22Rv1 (cell line): Measurements from ENCODE around the gene MGAT3.

Experiments used
- CTCF ChIP-seq: fragments of 450-650 bp; IDR thresholded peaks from 2 replicates; pipeline ENCODE4 v1.5.1; 2017; ENCODE audit warnings: mild to moderate bottlenecking
- ZFX ChIP-seq: fragments of 450-650 bp; IDR thresholded peaks from 2 replicates; pipeline ENCODE4 v1.6.1; 2017; ENCODE audit warnings: antibody characterized with exemption, borderline replicate concordance

GRCh38 chr22:39415506-39415905 is 41.3 kb upstream of the MGAT3 start:
- TF ChIP-seq CTCF = no peak
- TF ChIP-seq ZFX = no peak
